ENCODE results near the gene SMCO4.
"Not testable (repeated sequence)": the region's sequence is repeated elsewhere in the genome, so short reads cannot be mapped to it uniquely, and the experiment has no call there.

The SMCO4 gene

GRCh38 chr11:93476796-93477195, 66.4 kb downstream of the SMCO4 start:
- DNase-seq (ENCODE audit: low spot score), result no peak

GRCh38 chr11:93474123-93474522, 69.1 kb downstream of the SMCO4 start:
- DNase-seq (ENCODE audit: low spot score), result no peak

- DNase-seq (ENCODE audit: low spot score), result no peak
Measured at GRCh38 chr11:93468290-93468689, 74.9 kb downstream of the SMCO4 start.

GRCh38 chr11:93467054-93467453, 76.1 kb downstream of the SMCO4 start:
- DNase-seq (ENCODE audit: low spot score), result no peak

- DNase-seq (ENCODE audit: low spot score), result no peak
Measured at GRCh38 chr11:93464927-93465540, 78.2 kb downstream of the SMCO4 start.

- DNase-seq (ENCODE audit: low spot score), result not testable (repeated sequence)
Measured at GRCh38 chr11:93463666-93464065, 79.5 kb downstream of the SMCO4 start.

GRCh38 chr11:93458286-93458685, 84.9 kb downstream of the SMCO4 start:
- no peak for DNase-seq (ENCODE audit: low spot score)

- DNase-seq (ENCODE audit: low spot score), result no peak
Measured at GRCh38 chr11:93444617-93445073, 98.5 kb downstream of the SMCO4 start.

- DNase-seq (ENCODE audit: low spot score), result not testable (repeated sequence)
Measured at GRCh38 chr11:93443232-93443631, 100.0 kb downstream of the SMCO4 start.

- DNase-seq (ENCODE audit: low spot score), result no peak
Measured at GRCh38 chr11:93432247-93432646, 110.9 kb downstream of the SMCO4 start.

Measured in hematopoietic multipotent progenitor cell treated with erythropoietin and hydrocortisone succinate and interleukin-3 and kit ligand, for 17 days (in vitro differentiated cells).